Natural killer cell (primary cell): Measurements from ENCODE around the gene PLEKHN1. TPM values are rescaled to one million over a fixed set of nuclear protein-coding genes. Genes with fewer than 3 reads are reported as not detected.

Experiments used
- ATAC-seq, 3 donors: fragments of 150-1000 bp in 2 of 3; fragments of 200-7000 bp in 1 of 3; cut with Tn5 transposase; 1 replicate in 1 of 3; 2 replicates in 2 of 3; pipeline ENCODE4 v1.10.0; 2021; ENCODE audit warnings: mild to moderate bottlenecking in 2 of 3, moderate library complexity in 2 of 3
- DNase-seq, 2 donors: peaks; one replicate each; pipeline versions ENCODE4 v3.0.0 to v3.0.0-alpha.2; 2013 to 2021; ENCODE audit warnings: mixed read lengths in 1 of 2
- H3K27ac ChIP-seq: one replicate; pipeline ENCODE4 v1.5.1; 2013; ENCODE audit warnings: mild to moderate bottlenecking, low read length
- H3K27me3 ChIP-seq: one replicate; pipeline ENCODE4 v1.6.1; 2013; ENCODE audit warnings: low read length; ENCODE audit not compliant: control insufficient read depth, insufficient read depth
- H3K36me3 ChIP-seq: one replicate; pipeline ENCODE4 v1.6.1; 2013; ENCODE audit warnings: low read length; ENCODE audit not compliant: control insufficient read depth, insufficient read depth
- H3K4me1 ChIP-seq: one replicate; pipeline ENCODE4 v1.6.1; 2013; ENCODE audit warnings: low read length; ENCODE audit not compliant: control insufficient read depth, insufficient read depth
- H3K4me3 ChIP-seq: one replicate; pipeline ENCODE4 v1.5.1; 2013; ENCODE audit warnings: low read length
- H3K9me3 ChIP-seq: one replicate; pipeline ENCODE4 v1.6.1; 2013; ENCODE audit warnings: low read length; ENCODE audit not compliant: control insufficient read depth, insufficient read depth
- H3K27ac Mint-ChIP-seq, 2 donors: one replicate each; pipeline ENCODE4 v1.8.0; 2022; ENCODE audit warnings: mild to moderate bottlenecking in 2 of 2, mixed read lengths in 2 of 2, moderate library complexity in 1 of 2
- H3K27me3 Mint-ChIP-seq, 2 donors: one replicate each; pipeline ENCODE4 v1.8.0; 2022; ENCODE audit warnings: low read depth in 2 of 2, mixed read lengths in 2 of 2
- H3K36me3 Mint-ChIP-seq: one replicate; pipeline ENCODE4 v1.8.0; 2022; ENCODE audit warnings: mixed read lengths
- H3K4me1 Mint-ChIP-seq, 2 donors: one replicate each; pipeline ENCODE4 v1.8.0; 2022; ENCODE audit warnings: mixed read lengths in 2 of 2
- H3K4me3 Mint-ChIP-seq: one replicate; pipeline ENCODE4 v1.8.0; 2022; ENCODE audit warnings: mild to moderate bottlenecking, moderate library complexity, mixed read lengths
- H3K9me3 Mint-ChIP-seq, 2 donors: one replicate each; pipeline ENCODE4 v1.8.0; 2022; ENCODE audit warnings: mixed read lengths in 2 of 2
- WGBS: methylation state at CpG from one replicate; pipeline ENCODE4 v1.1.7; 2013; ENCODE audit warnings: missing lambda C conversion rate; ENCODE audit not compliant: insufficient coverage; 5-methylcytosine and 5-hydroxymethylcytosine counted together
- intact Hi-C: fragments of 100-400 bp; cut with micrococcal nuclease; formaldehyde crosslinking; loops from one replicate; pipeline ENCODE4 v1.14.2; 2022
- total RNA-seq, 4 donors: library from RNA; stranded (reverse); fragments of 120-200 nt in 1 of 4; gene quantifications; one replicate each; pipeline versions ENCODE4 v1.2.3 to v1.2.4, GENCODE V29; 2013 to 2022
- TF ChIP-seq, protein P1 (sequence below): fragments of 200-600 bp; IDR thresholded peaks from one replicate; pipeline ENCODE4 v1.8.0; 2022; ENCODE audit warnings: antibody characterized with exemption

PLEKHN1 gene
- total RNA-seq, 3 donors from 2014 or later (not counting 1 experiment from before 2014, with no cell fraction given), result 1.3 to 1.9 (median 1.3) TPM

DNA sequence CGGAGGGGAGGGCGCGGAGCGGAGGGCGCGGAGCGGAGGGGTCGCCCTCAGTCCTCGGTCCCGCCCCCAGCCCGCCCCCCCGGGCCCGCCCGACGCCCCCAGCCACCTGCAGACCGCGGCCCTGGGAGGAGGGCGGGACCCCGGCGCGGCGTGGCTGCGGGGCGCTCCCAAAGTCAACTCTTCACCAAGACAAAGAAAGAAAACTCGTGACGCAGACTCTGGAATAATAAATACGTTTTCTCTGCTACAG is 32.4 kb downstream of the PLEKHN1 start:
- WGBS, result 2% methylated on average over 27 of the region's 27 CpGs
- H3K4me1 ChIP-seq, result peaks cover 39% of the 10 kb centered on the region
- ATAC-seq, result no peak
- H3K36me3 ChIP-seq, result no peaks in the 10 kb centered on the region
- intact Hi-C loops, result no loop called here
- H3K27me3 ChIP-seq, result peaks cover 40% of the 10 kb centered on the region
- no peaks in the 10 kb centered on the region for H3K9me3 ChIP-seq
- H3K4me3 ChIP-seq, result no peak overlapping the region
- no peak for DNase-seq
- Mint-ChIP-seq H3K27ac (no peak overlapping the region), H3K27me3 (peaks cover 8 to 28% of the 10 kb centered on the region in 2 donors), H3K4me1 (peaks cover 4 to 12% of the 10 kb centered on the region in 2 donors), H3K4me3 (no peak overlapping the region), H3K36me3 (no peaks in the 10 kb centered on the region), H3K9me3 (no peaks in the 10 kb centered on the region)
- TF ChIP-seq, protein P1, sequence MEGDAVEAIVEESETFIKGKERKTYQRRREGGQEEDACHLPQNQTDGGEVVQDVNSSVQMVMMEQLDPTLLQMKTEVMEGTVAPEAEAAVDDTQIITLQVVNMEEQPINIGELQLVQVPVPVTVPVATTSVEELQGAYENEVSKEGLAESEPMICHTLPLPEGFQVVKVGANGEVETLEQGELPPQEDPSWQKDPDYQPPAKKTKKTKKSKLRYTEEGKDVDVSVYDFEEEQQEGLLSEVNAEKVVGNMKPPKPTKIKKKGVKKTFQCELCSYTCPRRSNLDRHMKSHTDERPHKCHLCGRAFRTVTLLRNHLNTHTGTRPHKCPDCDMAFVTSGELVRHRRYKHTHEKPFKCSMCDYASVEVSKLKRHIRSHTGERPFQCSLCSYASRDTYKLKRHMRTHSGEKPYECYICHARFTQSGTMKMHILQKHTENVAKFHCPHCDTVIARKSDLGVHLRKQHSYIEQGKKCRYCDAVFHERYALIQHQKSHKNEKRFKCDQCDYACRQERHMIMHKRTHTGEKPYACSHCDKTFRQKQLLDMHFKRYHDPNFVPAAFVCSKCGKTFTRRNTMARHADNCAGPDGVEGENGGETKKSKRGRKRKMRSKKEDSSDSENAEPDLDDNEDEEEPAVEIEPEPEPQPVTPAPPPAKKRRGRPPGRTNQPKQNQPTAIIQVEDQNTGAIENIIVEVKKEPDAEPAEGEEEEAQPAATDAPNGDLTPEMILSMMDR, result no peak
- no peak overlapping the region for H3K27ac ChIP-seq

DNA sequence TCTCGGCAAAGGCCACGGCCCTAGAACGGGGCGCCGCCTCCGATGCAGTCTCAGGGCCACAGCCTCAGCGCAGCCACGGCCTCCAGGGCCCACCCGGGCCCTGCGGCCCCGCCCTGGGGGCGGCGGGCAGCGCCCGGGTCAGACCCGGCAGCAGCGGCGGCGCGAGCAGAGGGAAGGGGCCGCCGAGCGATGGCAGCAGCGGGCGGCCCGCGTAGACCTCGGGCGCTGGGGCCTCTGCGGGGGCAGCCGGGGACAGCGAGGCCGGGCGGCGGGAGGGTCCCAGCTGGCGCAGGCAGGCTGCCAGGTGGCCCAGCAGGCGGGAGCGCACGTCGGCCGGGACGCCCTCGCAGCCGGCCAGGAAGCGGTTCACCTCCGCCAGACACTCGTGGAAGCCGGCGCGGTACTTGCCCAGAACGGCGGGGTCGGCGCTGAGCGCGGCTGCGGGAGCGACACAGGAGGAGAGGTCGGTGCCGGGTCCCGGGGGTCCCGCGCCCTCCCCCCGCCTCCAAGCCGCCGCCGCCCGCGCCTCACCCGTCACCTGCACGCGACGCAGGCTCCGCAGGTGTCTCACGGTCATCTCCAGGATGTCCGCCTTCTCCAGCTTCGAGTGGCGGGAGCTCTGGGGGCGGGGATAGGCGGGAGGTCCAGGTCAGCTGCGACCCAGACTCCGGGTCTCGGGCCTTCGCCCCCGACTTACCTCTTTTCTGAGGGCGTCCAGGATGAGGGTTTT is 32.9 kb downstream of the PLEKHN1 start:
- no peaks in the 10 kb centered on the region for H3K36me3 Mint-ChIP-seq
- Histone ChIP-seq H3K27ac (no peak overlapping the region), H3K4me1 (peaks cover 41% of the 10 kb centered on the region), H3K9me3 (no peaks in the 10 kb centered on the region), H3K27me3 (peaks cover 44% of the 10 kb centered on the region), H3K4me3 (no peak overlapping the region), H3K36me3 (no peaks in the 10 kb centered on the region)
- TF ChIP-seq, protein P1, result no peak
- no peaks in the 10 kb centered on the region for H3K9me3 Mint-ChIP-seq
- peak in 1 of 2 donors; percentile 68 for DNase-seq
- WGBS, result under 1% methylated on average over 86 of the region's 86 CpGs
- peaks cover 4 to 12% of the 10 kb centered on the region in 2 donors for H3K4me1 Mint-ChIP-seq
- no peak overlapping the region for H3K27ac Mint-ChIP-seq
- H3K27me3 Mint-ChIP-seq, result peaks cover 8 to 29% of the 10 kb centered on the region in 2 donors
- intact Hi-C loops, result no loop called here
- peak; percentile 15 to 40 (median 23) for ATAC-seq
- peak overlapping the region; percentile 37 for H3K4me3 Mint-ChIP-seq

DNA sequence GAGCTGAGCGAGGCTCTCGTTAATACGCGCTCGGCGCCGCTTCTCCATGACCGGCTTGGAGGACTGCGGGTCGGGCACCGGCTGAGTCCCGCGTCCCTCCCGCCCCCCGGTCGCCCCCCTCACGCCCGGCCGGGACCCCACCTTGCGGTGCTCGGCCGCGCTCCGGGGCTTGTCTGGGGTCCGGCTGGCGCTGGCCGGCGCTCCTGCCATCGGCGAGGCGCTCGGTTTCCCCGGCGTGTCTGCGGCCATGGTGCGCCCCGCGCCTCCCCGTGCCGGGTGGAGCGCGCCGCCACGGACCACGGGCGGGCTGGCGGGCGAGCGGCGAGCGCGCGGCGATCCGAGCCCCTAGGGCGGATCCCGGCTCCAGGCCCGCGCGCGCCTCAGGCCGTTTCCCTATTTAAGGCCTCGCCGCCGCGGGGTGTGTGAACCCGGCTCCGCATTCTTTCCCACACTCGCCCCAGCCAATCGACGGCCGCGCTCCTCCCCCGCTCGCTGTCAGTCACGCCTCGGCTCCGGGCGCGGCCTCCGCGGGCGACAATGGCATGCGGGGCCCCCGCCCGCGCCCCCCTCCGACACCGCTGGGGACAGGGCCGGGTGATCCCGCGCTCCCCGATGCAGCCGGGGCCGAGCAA is 33.6 kb downstream of the PLEKHN1 start, which contains the start of gene HES4:
TSS of gene HES4 (minus strand) at position 373 of the 632 bp plus-strand sequence. CDS start at position 249, 124 bp downstream.
- peak; percentile 52 to 65 (median 58) for ATAC-seq
- H3K27ac Mint-ChIP-seq, result peak within 1 kb of the TSS; percentile 80 to 90
- peaks cover 46% of the 10 kb centered on the region for H3K27me3 ChIP-seq
- no peaks in the 10 kb centered on the region for H3K36me3 ChIP-seq
- no peak within 1 kb of the TSS for H3K27ac ChIP-seq
- no peaks in the 10 kb centered on the region for H3K36me3 Mint-ChIP-seq
- under 1% methylated on average over 94 of the region's 95 CpGs for WGBS
- intact Hi-C loops, result no loop called here
- peaks cover 9 to 17% of the 10 kb centered on the region in 2 donors for H3K4me1 Mint-ChIP-seq
- H3K4me3 ChIP-seq, result peak within 1 kb of the TSS; percentile 21
- H3K27me3 Mint-ChIP-seq, result peaks cover 9 to 36% of the 10 kb centered on the region in 2 donors
- no peaks in the 10 kb centered on the region for H3K9me3 Mint-ChIP-seq
- peak within 1 kb of the TSS; percentile 84 for H3K4me3 Mint-ChIP-seq
- TF ChIP-seq, protein P1, result no peak
- H3K4me1 ChIP-seq, result peaks cover 48% of the 10 kb centered on the region
- no peaks in the 10 kb centered on the region for H3K9me3 ChIP-seq
- DNase-seq, result peak; percentile 65 to 80
